Activated CD4-positive, alpha-beta memory T cell treated with anti-CD3 and anti-CD28 coated beads for 36 hours (primary cell): ENCODE data around the gene MRRF. TPM values are rescaled to one million over a fixed set of nuclear protein-coding genes. Genes with fewer than 3 reads are reported as not detected.
A peak's percentile ranks its signal among the peaks of the same experiment; 100 is the strongest.

Source experiments
- CTCF ChIA-PET: fragments of 350-600 bp; sonication (Branson Sonifier 250); formaldehyde crosslinking; loops from one replicate; lab custom pipeline; 2021; ENCODE audit warnings: antibody characterized with exemption, inconsistent platforms; lab: Charles Lee
- POLR2A ChIA-PET: fragments of 350-600 bp; sonication (Branson Sonifier 250); formaldehyde crosslinking; loops from one replicate; lab custom pipeline; 2021; ENCODE audit warnings: antibody characterized with exemption; lab: Charles Lee
- DNase-seq: peaks from one replicate; pipeline ENCODE4 v3.0.0-alpha.2; 2020
- H3K27ac Mint-ChIP-seq: one replicate; pipeline ENCODE4 v1.8.0; 2021; ENCODE audit warnings: mixed read lengths
- H3K27me3 Mint-ChIP-seq: one replicate; pipeline ENCODE4 v1.8.0; 2021; ENCODE audit warnings: mixed read lengths
- H3K36me3 Mint-ChIP-seq: one replicate; pipeline ENCODE4 v1.8.0; 2021; ENCODE audit warnings: mixed read lengths
- H3K4me1 Mint-ChIP-seq: one replicate; pipeline ENCODE4 v1.8.0; 2021; ENCODE audit warnings: low read depth, mixed read lengths
- H3K4me3 Mint-ChIP-seq: one replicate; pipeline ENCODE4 v1.8.0; 2021; ENCODE audit warnings: mild to moderate bottlenecking, mixed read lengths
- H3K9me3 Mint-ChIP-seq: one replicate; pipeline ENCODE4 v1.8.0; 2021; ENCODE audit warnings: mixed read lengths
- intact Hi-C: fragments of 100-400 bp; cut with micrococcal nuclease; formaldehyde crosslinking; loops from one replicate; pipeline ENCODE4 v1.15.1; 2023
- total RNA-seq, 2 experiments: library from RNA; stranded (reverse); gene quantifications; one replicate each; pipeline ENCODE4 v1.2.3, GENCODE V29; 2021

Gene MRRF
- total RNA-seq, 2 experiments from 2014 or later, result 47.2 to 52.5 TPM

DNA sequence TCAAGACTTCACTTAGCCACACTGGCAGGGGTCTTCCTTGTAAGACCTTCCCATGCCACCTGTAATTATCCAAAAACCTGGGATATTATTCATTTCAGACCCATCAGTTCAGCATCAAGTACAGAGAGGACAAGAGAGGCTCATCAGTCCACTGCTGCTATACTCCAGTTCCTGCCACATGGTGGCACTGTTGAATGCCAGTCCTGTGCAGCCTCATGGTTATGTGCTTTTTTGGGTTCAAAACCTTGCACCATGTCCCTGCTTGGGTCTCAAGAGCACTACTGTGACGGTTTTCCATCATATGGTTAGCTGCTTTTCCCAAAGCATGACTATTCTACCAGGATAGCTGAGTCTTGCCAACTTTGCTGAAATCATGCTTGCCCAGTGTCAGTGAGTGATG lies 114.7 kb downstream of the MRRF start:
- ChIA-PET POLR2A (no interaction called here), CTCF (interaction anchor here (0.6 to 1.6 kb wide), 2 partner anchors 205 to 254 kb away, joined by 3 to 4 read pairs; no protein-coding TSS in a partner anchor)
- Mint-ChIP-seq H3K27ac (no peak overlapping the region), H3K9me3 (peaks cover 16% of the 10 kb centered on the region), H3K4me3 (no peak overlapping the region), H3K27me3 (peaks cover 3% of the 10 kb centered on the region), H3K4me1 (no peaks in the 10 kb centered on the region), H3K36me3 (no peaks in the 10 kb centered on the region)
- intact Hi-C loops, result loop anchor here (5.0 kb wide), 1 partner anchor 73 kb away; no protein-coding TSS in a partner anchor
- peak; percentile 25 for DNase-seq

DNA sequence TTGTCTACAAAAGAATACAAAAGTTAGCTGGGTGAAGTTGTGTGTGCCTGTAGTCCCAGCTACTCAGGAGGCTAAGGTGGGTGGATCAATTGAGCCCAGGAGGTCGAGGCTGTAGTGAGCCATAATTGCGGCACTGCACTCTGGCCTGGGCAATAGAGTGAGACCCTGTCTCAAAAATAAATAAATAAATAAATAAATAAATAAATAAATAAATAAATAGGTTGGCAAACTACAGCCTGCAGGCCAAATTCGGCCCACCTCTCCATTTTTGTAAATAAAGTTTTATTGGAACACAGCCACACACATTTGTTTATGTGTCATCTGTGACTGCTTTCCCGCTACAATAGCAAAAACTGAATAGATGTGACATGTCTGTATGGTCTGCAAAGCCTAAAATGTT lies 115.6 kb downstream of the MRRF start:
- intact Hi-C loops, result no loop called here
- POLR2A ChIA-PET, result no interaction called here
- peaks cover 16% of the 10 kb centered on the region for H3K9me3 Mint-ChIP-seq

More for the DNA sequence above, 115.6 kb downstream of the MRRF start:
- DNase-seq, result no peak
- Mint-ChIP-seq H3K4me3 (no peak overlapping the region), H3K36me3 (no peaks in the 10 kb centered on the region), H3K27me3 (peaks cover 5% of the 10 kb centered on the region), H3K4me1 (no peaks in the 10 kb centered on the region), H3K27ac (no peak overlapping the region)
- CTCF ChIA-PET, result interaction anchor here (0.8 kb wide), 1 partner anchor 15 kb away, joined by 3 read pairs; no protein-coding TSS in a partner anchor

Other genes starting within 250 kb of the MRRF start
- under 1 TPM; 0.97 TPM for gene TTLL11, start 171.6 kb upstream of the MRRF start, total RNA-seq
- gene NDUFA8, start 105.1 kb upstream of the MRRF start, total RNA-seq, result 10 to 100 TPM; 48.3 to 53.3 TPM
- gene MORN5, start 105.0 kb upstream of the MRRF start, total RNA-seq, result not detected
- gene LHX6, start 35.9 kb upstream of the MRRF start, total RNA-seq, result not detected
- 10 to 100 TPM; 25.1 to 25.9 TPM for gene RBM18, start within 50 bp of the MRRF start, total RNA-seq
- under 1 TPM in 1 of 2 experiments, not detected in 1; 0.07 TPM for gene PTGS1, start 106.1 kb downstream of the MRRF start, total RNA-seq
- not detected for gene OR1J1, start 213.0 kb downstream of the MRRF start, total RNA-seq
- gene OR1J2, start 245.9 kb downstream of the MRRF start, total RNA-seq, result not detected